K562 (cell line): ENCODE measurements around the gene ARMH3.

Experiments used
- GATA2 ChIP-seq: sonication (generic); formaldehyde crosslinking; IDR thresholded peaks from 2 replicates; pipeline ENCODE4 v1.4.0; 2020; ENCODE audit warnings: mild to moderate bottlenecking, missing genetic modification reagents
- HDAC2 ChIP-seq: fragments of 450-650 bp; IDR thresholded peaks from 2 replicates; pipeline ENCODE4 v1.6.1; 2016; ENCODE audit warnings: mild to moderate bottlenecking
- SP1 ChIP-seq: sonication (generic); formaldehyde crosslinking; IDR thresholded peaks from 2 replicates; pipeline ENCODE4 v1.8.1; 2022; ENCODE audit warnings: mild to moderate bottlenecking, missing genetic modification reagents
- TFAM ChIP-seq: fragments of 250-450 bp; sonication (Bioruptor Pico); conservative IDR thresholded peaks from 2 replicates; pipeline ENCODE4 v1.5.0; 2021; ENCODE audit warnings: mild to moderate bottlenecking, moderate library complexity

- TF ChIP-seq TFAM (no peak), HDAC2 (no peak), GATA2 (CRISPR knock-in tag) (no peak), SP1 (CRISPR knock-in tag) (no peak)
Observed at GRCh38 chr10:101939008-101939648, 116.8 kb downstream of the ARMH3 start.
